Kidney (tissue), 14 donors: ENCODE measurements around the gene TEX101. TPM values are rescaled to one million over a fixed set of nuclear protein-coding genes. Genes with fewer than 3 reads are reported as not detected.
"Not testable (repeated sequence)": the region's sequence is repeated elsewhere in the genome, so short reads cannot be mapped to it uniquely, and the experiment has no call there.

ENCODE experiments used
- DNase-seq, 5 donors: peaks; one replicate each; pipeline ENCODE4 v3.0.0-alpha.2; 2013 to 2020
- FAIRE-seq: peaks from 2 replicates; lab custom pipeline; 2012; peaks lifted over from hg19 to GRCh38; lab: Jason Lieb, UNC
- H3K27ac ChIP-seq, 2 donors: one replicate each; pipeline ENCODE4 v1.7.0; 2013; ENCODE audit warnings: low read depth in 2 of 2, low read length in 2 of 2, inconsistent platforms in 1 of 2
- H3K27me3 ChIP-seq: one replicate; pipeline ENCODE4 v1.7.1; 2013; ENCODE audit warnings: low read length, inconsistent platforms; ENCODE audit not compliant: control insufficient read depth, insufficient read depth
- H3K36me3 ChIP-seq, 3 donors: one replicate each; pipeline versions ENCODE4 v1.7.0 to v1.7.1; 2013; ENCODE audit warnings: low read length in 3 of 3, control low read depth in 1 of 3, inconsistent platforms in 1 of 3; ENCODE audit not compliant: insufficient read depth in 3 of 3, control insufficient read depth in 2 of 3
- H3K4me1 ChIP-seq, 3 donors: one replicate each; pipeline versions ENCODE4 v1.7.0 to v1.7.1; 2013; ENCODE audit warnings: low read length in 3 of 3, inconsistent platforms in 1 of 3, low read depth in 1 of 3; ENCODE audit not compliant: control insufficient read depth in 2 of 3, insufficient read depth in 2 of 3
- H3K4me3 ChIP-seq, 3 donors: one replicate each; pipeline versions ENCODE4 v1.7.0 to v1.8.1; 2013; ENCODE audit warnings: low read length in 3 of 3, control low read depth in 1 of 3, inconsistent platforms in 1 of 3
- H3K9ac ChIP-seq, 3 donors: one replicate each; pipeline versions ENCODE4 v1.7.0 to v1.7.1; 2013; ENCODE audit warnings: low read length in 3 of 3, control low read depth in 1 of 3, inconsistent platforms in 1 of 3
- H3K9me3 ChIP-seq, 3 donors: one replicate each; pipeline versions ENCODE4 v1.7.0 to v1.7.1; 2013; ENCODE audit warnings: low read length in 3 of 3, control low read depth in 1 of 3, inconsistent platforms in 1 of 3; ENCODE audit not compliant: control insufficient read depth in 2 of 3, insufficient read depth in 1 of 3
- CTCF ChIP-seq: IDR thresholded peaks from 3 replicates; pipeline ENCODE4 v1.5.1; 2012; ENCODE audit warnings: mild to moderate bottlenecking, moderate library complexity, borderline replicate concordance; ENCODE audit not compliant: insufficient read depth; ENCODE audit errors: extremely low read depth
- intact Hi-C: fragments of 100-400 bp; cut with DNase I; formaldehyde crosslinking; loops from one replicate; pipeline ENCODE4 v1.11.1; 2022
- polyA plus RNA-seq: library from polyadenylated mRNA; stranded (reverse); fragments of 350-450 nt; fragmentation: Illumina TruSeq; extraction: RNeasy Lipid Tissue Mini Kit (QIAGEN cat#74804); gene quantifications from one replicate; pipeline ENCODE4 v1.2.3, GENCODE V29; 2014; ENCODE audit warnings: low read depth, low replicate concordance; ENCODE audit not compliant: insufficient read depth
- total RNA-seq: library from RNA; stranded (reverse); fragmentation: NEBNext Ultra II Directional; extraction: Animal tissue kit (Norgen Biotek cat#: 25700); gene quantifications from one replicate; pipeline ENCODE4 v1.2.1, GENCODE V29; 2021
- donor health status: control.
- donor health status: control.
- donor health status: control.
- donor health status: control.
- donor health status: control.
- donor health status: DM: yes; HTN: yes; CAD: no.
- donor health status: Normal renal cell carcinoma (clear cell type).

TEX101 gene
- total and polyA plus RNA-seq, 2 donors from 2014 or later, result not detected

GRCh38 chr19:43430976-43431375 is 16.3 kb downstream of the TEX101 start:
- no peak overlapping the region for H3K4me3 ChIP-seq
- H3K27ac ChIP-seq, result no peak overlapping the region
- TF ChIP-seq CTCF, result no peak
- H3K36me3 ChIP-seq, result no peaks in the 10 kb centered on the region
- DNase-seq, result no peak
- no peaks in the 10 kb centered on the region for H3K4me1 ChIP-seq
- no peak overlapping the region for H3K9ac ChIP-seq
- H3K9me3 ChIP-seq, result no peaks in the 10 kb centered on the region
- no peaks in the 10 kb centered on the region for H3K27me3 ChIP-seq
- intact Hi-C loops, result no loop called here
- FAIRE-seq, result no peak

GRCh38 chr19:43433358-43433673 is 18.6 kb downstream of the TEX101 start:
- TF ChIP-seq CTCF, result no peak
- no peaks in the 10 kb centered on the region for H3K9me3 ChIP-seq

GRCh38 chr19:43433689-43434088 is 19.0 kb downstream of the TEX101 start:
- no peaks in the 10 kb centered on the region for H3K9me3 ChIP-seq
- no peak for TF ChIP-seq CTCF
- no peak overlapping the region for H3K9ac ChIP-seq
- H3K4me3 ChIP-seq, result no peak overlapping the region
- H3K36me3 ChIP-seq, result no peaks in the 10 kb centered on the region
- no peaks in the 10 kb centered on the region for H3K4me1 ChIP-seq
- FAIRE-seq, result no peak
- no peak overlapping the region for H3K27ac ChIP-seq
- DNase-seq, result no peak
- intact Hi-C loops, result no loop called here
- H3K27me3 ChIP-seq, result no peaks in the 10 kb centered on the region

More at GRCh38 chr19:43433358-43433673, 18.6 kb downstream of the TEX101 start:
- no peak for DNase-seq
- Histone ChIP-seq H3K27me3 (no peaks in the 10 kb centered on the region), H3K36me3 (no peaks in the 10 kb centered on the region), H3K9ac (no peak overlapping the region), H3K27ac (no peak overlapping the region), H3K4me1 (no peaks in the 10 kb centered on the region), H3K4me3 (no peak overlapping the region)
- intact Hi-C loops, result no loop called here
- no peak for FAIRE-seq

GRCh38 chr19:43435775-43436174 is 21.1 kb downstream of the TEX101 start:
- DNase-seq (no peak), FAIRE-seq (no peak)
- Histone ChIP-seq H3K4me1 (peaks cover 0 to 2% (median 0%) of the 10 kb centered on the region in 3 donors), H3K9ac (no peak overlapping the region), H3K9me3 (no peaks in the 10 kb centered on the region), H3K4me3 (no peak overlapping the region), H3K27ac (no peak overlapping the region), H3K36me3 (no peaks in the 10 kb centered on the region), H3K27me3 (no peaks in the 10 kb centered on the region)
- intact Hi-C loops, result no loop called here
- no peak for TF ChIP-seq CTCF

- DNase-seq, FAIRE-seq, H3K27ac ChIP-seq, H3K4me3 ChIP-seq, H3K4me1 ChIP-seq, H3K9me3 ChIP-seq, H3K9ac ChIP-seq, intact Hi-C loops, H3K27me3 ChIP-seq, H3K36me3 ChIP-seq: not testable (repeated sequence)
Observed at GRCh38 chr19:43437284-43437683, 22.6 kb downstream of the TEX101 start.
